ENCODE results near the gene CRYBB1. TPM values are rescaled to one million over a fixed set of nuclear protein-coding genes. Genes with fewer than 3 reads are reported as not detected.
"Not testable (repeated sequence)": the region's sequence is repeated elsewhere in the genome, so short reads cannot be mapped to it uniquely, and the experiment has no call there.

Gene CRYBB1
- total RNA-seq, 3 donors from 2014 or later (not counting 1 experiment from before 2014, with no cell fraction given), result not detected

DNA sequence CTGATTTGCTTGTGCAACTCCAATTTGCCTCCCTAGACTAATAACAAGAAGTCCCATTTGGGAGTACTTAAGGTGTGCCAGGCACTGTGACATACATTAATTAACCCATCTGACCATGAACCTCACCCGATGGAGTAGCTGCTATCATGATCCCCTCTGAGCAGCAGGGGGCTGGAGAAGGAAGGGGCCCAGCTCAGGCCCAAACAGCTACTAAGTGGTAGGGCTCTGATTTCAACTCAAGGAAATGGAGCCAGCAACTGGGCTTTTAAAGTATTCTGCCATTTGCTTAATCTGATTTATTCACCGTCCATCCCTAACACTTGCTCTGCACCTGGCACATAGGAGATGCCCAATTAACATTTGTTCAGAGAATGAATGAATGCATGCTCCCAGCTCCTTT, 1.2 kb downstream of the CRYBB1 start:
- Mint-ChIP-seq H3K27ac (peak overlapping the region in 1 of 2 donors; percentile 11), H3K4me1 (peaks cover 34 to 56% of the 10 kb centered on the region in 2 donors), H3K27me3 (ENCODE audit: low read depth in 2 of 2) (no peaks in the 10 kb centered on the region), H3K9me3 (no peaks in the 10 kb centered on the region), H3K36me3 (no peaks in the 10 kb centered on the region), H3K4me3 (no peak overlapping the region)
- WGBS (ENCODE audit: insufficient coverage), result 94% methylated on average over 2 of the region's 2 CpGs
- DNase-seq, result no peak
- Histone ChIP-seq H3K27me3 (ENCODE audit: control insufficient read depth, insufficient read depth, low read length) (no peaks in the 10 kb centered on the region), H3K27ac (ENCODE audit: low read length) (no peak overlapping the region), H3K9me3 (ENCODE audit: control insufficient read depth, insufficient read depth, low read length) (no peaks in the 10 kb centered on the region), H3K4me1 (ENCODE audit: control insufficient read depth, insufficient read depth, low read length) (peaks cover 37% of the 10 kb centered on the region), H3K4me3 (ENCODE audit: low read length) (no peak overlapping the region), H3K36me3 (ENCODE audit: control insufficient read depth, insufficient read depth, low read length) (no peaks in the 10 kb centered on the region)
- intact Hi-C loops (cut with micrococcal nuclease), result no loop called here
- TF ChIP-seq, protein P1, sequence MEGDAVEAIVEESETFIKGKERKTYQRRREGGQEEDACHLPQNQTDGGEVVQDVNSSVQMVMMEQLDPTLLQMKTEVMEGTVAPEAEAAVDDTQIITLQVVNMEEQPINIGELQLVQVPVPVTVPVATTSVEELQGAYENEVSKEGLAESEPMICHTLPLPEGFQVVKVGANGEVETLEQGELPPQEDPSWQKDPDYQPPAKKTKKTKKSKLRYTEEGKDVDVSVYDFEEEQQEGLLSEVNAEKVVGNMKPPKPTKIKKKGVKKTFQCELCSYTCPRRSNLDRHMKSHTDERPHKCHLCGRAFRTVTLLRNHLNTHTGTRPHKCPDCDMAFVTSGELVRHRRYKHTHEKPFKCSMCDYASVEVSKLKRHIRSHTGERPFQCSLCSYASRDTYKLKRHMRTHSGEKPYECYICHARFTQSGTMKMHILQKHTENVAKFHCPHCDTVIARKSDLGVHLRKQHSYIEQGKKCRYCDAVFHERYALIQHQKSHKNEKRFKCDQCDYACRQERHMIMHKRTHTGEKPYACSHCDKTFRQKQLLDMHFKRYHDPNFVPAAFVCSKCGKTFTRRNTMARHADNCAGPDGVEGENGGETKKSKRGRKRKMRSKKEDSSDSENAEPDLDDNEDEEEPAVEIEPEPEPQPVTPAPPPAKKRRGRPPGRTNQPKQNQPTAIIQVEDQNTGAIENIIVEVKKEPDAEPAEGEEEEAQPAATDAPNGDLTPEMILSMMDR (IDR thresholded peaks at IDR 0.05), result no peak
- ATAC-seq, result no peak

DNA sequence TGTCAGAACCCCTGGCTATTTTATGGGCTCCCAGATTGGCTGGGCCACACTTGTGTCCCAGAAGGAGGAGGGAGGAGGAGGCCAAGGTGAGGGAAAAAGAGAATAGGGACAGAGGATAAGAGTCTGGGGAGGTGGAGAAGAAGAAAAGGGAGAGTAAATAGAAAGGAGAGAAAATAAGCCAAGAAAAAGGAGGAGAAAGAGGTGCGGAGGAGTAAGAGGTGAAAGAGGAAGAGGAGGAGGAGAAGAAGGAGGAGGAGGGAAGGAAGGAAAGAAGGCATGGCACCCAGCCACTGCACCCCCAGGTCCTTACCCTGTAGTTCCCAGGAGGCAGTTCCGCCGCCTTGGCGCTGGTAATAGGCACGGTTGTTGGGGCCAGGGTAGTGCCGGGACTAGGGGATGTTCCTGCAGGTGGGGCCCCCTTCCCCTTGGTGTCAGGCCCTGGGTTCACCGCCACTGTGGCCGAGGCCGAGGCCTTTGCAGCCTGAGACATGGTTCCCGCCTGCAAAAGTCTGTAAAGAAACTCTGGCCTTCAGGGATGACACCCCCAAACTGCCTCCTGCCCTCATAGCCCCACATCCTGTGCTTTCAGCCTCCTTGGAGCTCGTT, 1.9 kb downstream of the CRYBB1 start:
- Mint-ChIP-seq H3K4me1 (peaks cover 34 to 57% of the 10 kb centered on the region in 2 donors), H3K36me3 (no peaks in the 10 kb centered on the region), H3K27me3 (ENCODE audit: low read depth in 2 of 2) (no peaks in the 10 kb centered on the region), H3K4me3 (no peak overlapping the region), H3K9me3 (no peaks in the 10 kb centered on the region), H3K27ac (peak overlapping the region in 1 of 2 donors; percentile 11)
- H3K4me1 ChIP-seq (ENCODE audit: control insufficient read depth, insufficient read depth, low read length), result peaks cover 41% of the 10 kb centered on the region
- no peak overlapping the region for H3K4me3 ChIP-seq (ENCODE audit: low read length)
- DNase-seq (no peak), ATAC-seq (no peak)
- no peaks in the 10 kb centered on the region for H3K36me3 ChIP-seq (ENCODE audit: control insufficient read depth, insufficient read depth, low read length)
- TF ChIP-seq, protein P1 (IDR thresholded peaks at IDR 0.05), result no peak
- H3K27me3 ChIP-seq (ENCODE audit: control insufficient read depth, insufficient read depth, low read length), result no peaks in the 10 kb centered on the region
- WGBS (ENCODE audit: insufficient coverage), result 92% methylated on average over 11 of the region's 11 CpGs
- no peaks in the 10 kb centered on the region for H3K9me3 ChIP-seq (ENCODE audit: control insufficient read depth, insufficient read depth, low read length)
- intact Hi-C loops (cut with micrococcal nuclease), result no loop called here
- H3K27ac ChIP-seq (ENCODE audit: low read length), result no peak overlapping the region

DNA sequence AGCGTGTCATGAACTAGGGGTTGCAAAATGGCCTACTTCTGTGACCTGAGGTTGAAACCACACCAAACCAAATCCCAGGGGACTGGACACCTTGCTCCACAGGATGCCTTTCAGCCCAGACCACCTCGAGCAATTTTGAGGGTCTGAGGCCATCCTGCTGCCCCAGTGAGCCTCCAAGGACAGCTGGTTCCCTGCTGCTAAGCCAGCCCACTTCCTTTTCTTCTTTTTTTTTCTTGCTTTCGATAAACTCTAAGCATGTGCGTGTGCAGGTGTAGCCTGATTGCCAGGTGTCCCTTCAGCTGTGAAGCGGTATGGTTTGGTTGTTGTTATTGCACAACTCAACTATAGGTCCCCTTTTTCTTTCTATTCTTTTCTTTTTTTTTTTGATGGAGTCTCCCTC, 2.7 kb downstream of the CRYBB1 start:
- DNase-seq (no peak), ATAC-seq (no peak)
- no peak overlapping the region for H3K27ac ChIP-seq (ENCODE audit: low read length)
- TF ChIP-seq, protein P1 (IDR thresholded peaks at IDR 0.05), result no peak
- Mint-ChIP-seq H3K27ac (no peak overlapping the region), H3K9me3 (no peaks in the 10 kb centered on the region), H3K36me3 (no peaks in the 10 kb centered on the region), H3K4me3 (no peak overlapping the region), H3K27me3 (ENCODE audit: low read depth in 2 of 2) (no peaks in the 10 kb centered on the region), H3K4me1 (peaks cover 41 to 65% of the 10 kb centered on the region in 2 donors)
- no peaks in the 10 kb centered on the region for H3K9me3 ChIP-seq (ENCODE audit: control insufficient read depth, insufficient read depth, low read length)
- intact Hi-C loops (cut with micrococcal nuclease), result no loop called here
- H3K36me3 ChIP-seq (ENCODE audit: control insufficient read depth, insufficient read depth, low read length), result no peaks in the 10 kb centered on the region
- no peak overlapping the region for H3K4me3 ChIP-seq (ENCODE audit: low read length)
- 32% methylated on average over 2 of the region's 5 CpGs for WGBS (ENCODE audit: insufficient coverage)
- peaks cover 48% of the 10 kb centered on the region for H3K4me1 ChIP-seq (ENCODE audit: control insufficient read depth, insufficient read depth, low read length)
- no peaks in the 10 kb centered on the region for H3K27me3 ChIP-seq (ENCODE audit: control insufficient read depth, insufficient read depth, low read length)

DNA sequence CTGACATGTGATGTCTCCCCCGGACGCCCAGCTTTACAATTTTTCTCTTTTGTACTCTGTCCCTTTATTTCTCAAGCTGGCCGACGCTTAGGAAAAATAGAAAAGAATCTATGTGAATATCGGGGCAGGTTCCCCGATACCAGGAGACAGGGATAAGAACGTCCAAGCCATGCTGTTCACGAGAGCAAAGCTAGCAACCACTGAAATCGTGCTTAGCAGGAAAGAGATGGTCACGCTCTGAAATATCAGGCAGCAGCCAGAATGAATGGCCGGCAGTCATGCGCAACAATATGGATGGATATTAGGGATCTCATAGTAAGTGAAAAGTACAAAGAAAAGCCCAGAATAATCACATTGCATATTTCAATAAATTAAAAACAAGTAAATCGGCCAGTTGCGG, 3.5 kb downstream of the CRYBB1 start:
- H3K27ac Mint-ChIP-seq, result no peak overlapping the region
- no peak for ATAC-seq
- no peak overlapping the region for H3K4me3 Mint-ChIP-seq
- H3K36me3 Mint-ChIP-seq, result no peaks in the 10 kb centered on the region
- DNase-seq, result no peak
- no peaks in the 10 kb centered on the region for H3K27me3 ChIP-seq (ENCODE audit: control insufficient read depth, insufficient read depth, low read length)
- H3K27me3 Mint-ChIP-seq (ENCODE audit: low read depth in 2 of 2), result no peaks in the 10 kb centered on the region
- peaks cover 52% of the 10 kb centered on the region for H3K4me1 ChIP-seq (ENCODE audit: control insufficient read depth, insufficient read depth, low read length)
- no peaks in the 10 kb centered on the region for H3K9me3 ChIP-seq (ENCODE audit: control insufficient read depth, insufficient read depth, low read length)
- no peaks in the 10 kb centered on the region for H3K36me3 ChIP-seq (ENCODE audit: control insufficient read depth, insufficient read depth, low read length)
- intact Hi-C loops (cut with micrococcal nuclease), result no loop called here
- 94% methylated on average over 14 of the region's 14 CpGs for WGBS (ENCODE audit: insufficient coverage)
- H3K4me1 Mint-ChIP-seq, result peaks cover 49 to 73% of the 10 kb centered on the region in 2 donors
- H3K4me3 ChIP-seq (ENCODE audit: low read length), result no peak overlapping the region
- no peak overlapping the region for H3K27ac ChIP-seq (ENCODE audit: low read length)
- H3K9me3 Mint-ChIP-seq, result no peaks in the 10 kb centered on the region
- TF ChIP-seq, protein P1 (IDR thresholded peaks at IDR 0.05), result no peak

DNA sequence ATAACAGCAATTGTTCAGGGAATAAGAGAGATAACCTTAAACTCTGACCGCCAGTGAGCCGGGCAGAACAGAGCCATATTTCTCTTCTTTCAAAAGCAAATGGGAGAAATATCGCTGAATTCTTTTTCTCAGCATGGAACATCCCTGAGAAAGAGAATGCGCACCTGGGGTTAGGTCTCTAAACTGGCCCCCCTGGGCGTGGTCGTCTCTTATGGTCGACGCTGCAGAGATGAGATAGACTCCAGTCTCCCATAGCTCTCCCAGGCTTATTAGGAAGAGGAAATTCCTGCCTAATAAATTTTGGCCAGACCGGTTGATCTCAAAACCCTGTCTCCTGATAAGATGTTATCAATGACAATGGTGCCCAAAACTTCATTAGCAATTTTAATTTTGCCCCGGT, 4.1 kb downstream of the CRYBB1 start:
- not testable (repeated sequence) for ATAC-seq, H3K27ac Mint-ChIP-seq

More for the DNA sequence above, 4.1 kb downstream of the CRYBB1 start:
- H3K4me3 Mint-ChIP-seq; H3K36me3 ChIP-seq (ENCODE audit: control insufficient read depth, insufficient read depth, low read length); H3K27me3 ChIP-seq (ENCODE audit: control insufficient read depth, insufficient read depth, low read length); H3K9me3 ChIP-seq (ENCODE audit: control insufficient read depth, insufficient read depth, low read length); DNase-seq; intact Hi-C loops (cut with micrococcal nuclease); H3K4me3 ChIP-seq (ENCODE audit: low read length); H3K9me3 Mint-ChIP-seq; H3K27me3 Mint-ChIP-seq (ENCODE audit: low read depth in 2 of 2); H3K36me3 Mint-ChIP-seq; H3K27ac ChIP-seq (ENCODE audit: low read length): not testable (repeated sequence)
- peaks cover 52% of the 10 kb centered on the region for H3K4me1 ChIP-seq (ENCODE audit: control insufficient read depth, insufficient read depth, low read length)
- peaks cover 54 to 73% of the 10 kb centered on the region in 2 donors for H3K4me1 Mint-ChIP-seq
- 59% methylated on average over 10 of the region's 10 CpGs for whole genome bisulfite sequencing (ENCODE audit: insufficient coverage)

Data from natural killer cell (primary cell).